Colonic mucosa (tissue), 4 donors: ENCODE measurements around the gene PCDH15. TPM values are rescaled to one million over a fixed set of nuclear protein-coding genes. Genes with fewer than 3 reads are reported as not detected.

ENCODE experiments used
- DNase-seq: peaks from one replicate; pipeline ENCODE4 v3.0.0-alpha.2; 2020
- H3K27ac ChIP-seq: fragments of 200-600 bp; one replicate; pipeline ENCODE4 v1.8.0; 2021
- H3K27me3 ChIP-seq: fragments of 200-600 bp; one replicate; pipeline ENCODE4 v1.8.0; 2021
- H3K36me3 ChIP-seq: fragments of 200-600 bp; one replicate; pipeline ENCODE4 v1.8.0; 2021
- H3K4me1 ChIP-seq: fragments of 200-600 bp; one replicate; pipeline ENCODE4 v1.8.0; 2021; ENCODE audit warnings: mild to moderate bottlenecking
- H3K4me3 ChIP-seq: fragments of 200-600 bp; one replicate; pipeline ENCODE4 v1.8.0; 2021
- H3K9ac ChIP-seq, 2 donors: one replicate each; pipeline ENCODE4 v1.7.0; 2013; ENCODE audit warnings: control low read depth in 2 of 2, low read depth in 2 of 2, low read length in 2 of 2
- H3K9me3 ChIP-seq: fragments of 200-600 bp; one replicate; pipeline ENCODE4 v1.8.0; 2021
- CTCF ChIP-seq: fragments of 200-600 bp; IDR thresholded peaks from one replicate; pipeline ENCODE4 v1.8.0; 2022; ENCODE audit warnings: antibody characterized with exemption, mild to moderate bottlenecking
- intact Hi-C: fragments of 100-400 bp; cut with DNase I; formaldehyde crosslinking; loops from one replicate; pipeline ENCODE4 v1.14.1; 2022
- total RNA-seq, 2 donors: library from RNA; stranded (reverse); fragmentation: NEBNext Ultra II Directional in 1 of 2; extraction: Animal tissue kit (Norgen Biotek cat#: 25700) in 1 of 2; gene quantifications; one replicate each; pipeline ENCODE4 v1.2.1, GENCODE V29; 2021
- donor health status: healthy.
- donor health status: DM: no; HTN: no; CAD: no.
- donor health status: DM: no; HTN: no; CAD: no.

The PCDH15 gene
- total RNA-seq, 2 donors from 2014 or later: not detected

- Histone ChIP-seq H3K9me3 (no peaks in the 10 kb centered on the region), H3K4me3 (no peak overlapping the region), H3K9ac (no peak overlapping the region), H3K27ac (no peak overlapping the region), H3K36me3 (no peaks in the 10 kb centered on the region), H3K27me3 (no peaks in the 10 kb centered on the region), H3K4me1 (no peaks in the 10 kb centered on the region)
- intact Hi-C loops: no loop called here
- TF ChIP-seq CTCF: no peak
- no peak for DNase-seq
Observed at GRCh38 chr10:54148508-54148907, 652.5 kb downstream of the PCDH15 start.

- H3K9ac ChIP-seq: no peak overlapping the region
- no peaks in the 10 kb centered on the region for H3K27me3 ChIP-seq
- H3K9me3 ChIP-seq: no peaks in the 10 kb centered on the region
- no peak for TF ChIP-seq CTCF
- no peak overlapping the region for H3K4me3 ChIP-seq
- no peak overlapping the region for H3K27ac ChIP-seq
- no peak for DNase-seq
- intact Hi-C loops: no loop called here
- no peaks in the 10 kb centered on the region for H3K4me1 ChIP-seq
- H3K36me3 ChIP-seq: no peaks in the 10 kb centered on the region
Observed at GRCh38 chr10:54139819-54140428, 661.1 kb downstream of the PCDH15 start.

GRCh38 chr10:54137396-54137795 is 663.6 kb downstream of the PCDH15 start:
- no peaks in the 10 kb centered on the region for H3K36me3 ChIP-seq
- H3K4me3 ChIP-seq: no peak overlapping the region
- H3K27ac ChIP-seq: no peak overlapping the region
- intact Hi-C loops: no loop called here
- H3K9ac ChIP-seq: no peak overlapping the region
- DNase-seq: no peak
- no peaks in the 10 kb centered on the region for H3K4me1 ChIP-seq
- no peak for TF ChIP-seq CTCF
- H3K27me3 ChIP-seq: no peaks in the 10 kb centered on the region
- no peaks in the 10 kb centered on the region for H3K9me3 ChIP-seq

GRCh38 chr10:54133203-54133602 is 667.8 kb downstream of the PCDH15 start:
- no peak for DNase-seq
- H3K27ac ChIP-seq: no peak overlapping the region
- intact Hi-C loops: no loop called here
- H3K27me3 ChIP-seq: no peaks in the 10 kb centered on the region
- TF ChIP-seq CTCF: no peak
- H3K9me3 ChIP-seq: no peaks in the 10 kb centered on the region
- H3K36me3 ChIP-seq: no peaks in the 10 kb centered on the region
- H3K4me3 ChIP-seq: no peak overlapping the region
- no peaks in the 10 kb centered on the region for H3K4me1 ChIP-seq
- H3K9ac ChIP-seq: no peak overlapping the region

- no peak for TF ChIP-seq CTCF
- Histone ChIP-seq H3K4me3 (no peak overlapping the region), H3K27me3 (no peaks in the 10 kb centered on the region), H3K9me3 (no peaks in the 10 kb centered on the region), H3K9ac (no peak overlapping the region), H3K27ac (no peak overlapping the region), H3K4me1 (no peaks in the 10 kb centered on the region), H3K36me3 (no peaks in the 10 kb centered on the region)
- intact Hi-C loops: no loop called here
- DNase-seq: no peak
Observed at GRCh38 chr10:54131833-54132232, 669.2 kb downstream of the PCDH15 start.
